AG10803 (cell line): ENCODE data around the gene RASSF10.

Experiments
- DNase-seq: peaks from one replicate; pipeline ENCODE4 v3.0.0; 2010; ENCODE audit warnings: low read depth
- H3K4me3 ChIP-seq: 2 replicates; pipeline ENCODE4 v1.5.1; 2011; ENCODE audit warnings: mild to moderate bottlenecking, low read length, control low read depth
- CTCF ChIP-seq: conservative IDR thresholded peaks from 2 replicates; pipeline ENCODE4 v1.5.1; 2011; ENCODE audit warnings: mild to moderate bottlenecking, low read length, control low read depth, inconsistent platforms

The RASSF10 gene

DNA sequence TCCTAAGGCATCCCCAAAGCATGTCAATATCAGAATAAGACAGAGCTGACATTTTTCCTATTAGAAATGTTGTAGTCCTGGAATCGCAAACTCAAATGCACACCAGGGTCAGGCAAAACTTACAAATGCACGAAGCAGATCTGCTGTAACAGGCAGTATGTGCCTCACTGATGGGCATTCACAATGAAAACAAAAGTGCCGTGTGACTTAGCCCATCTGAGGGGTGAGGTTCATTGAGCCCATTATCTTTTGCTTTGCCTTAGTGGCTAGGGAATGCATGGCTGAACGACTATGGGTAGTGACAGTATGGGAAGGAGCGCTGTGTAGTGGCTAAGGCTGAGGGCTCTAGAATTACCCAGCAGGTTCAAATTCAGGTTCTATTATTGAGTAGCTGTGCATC lies 43.1 kb upstream of the RASSF10 start:
- TF ChIP-seq CTCF: no peak
- no peak for DNase-seq
- H3K4me3 ChIP-seq: no peak overlapping the region

- H3K4me3 ChIP-seq: no peak overlapping the region
- no peak for TF ChIP-seq CTCF
- DNase-seq: no peak
Observed at GRCh38 chr11:12968101-12968500, 41.0 kb upstream of the RASSF10 start.

- no peak for TF ChIP-seq CTCF
- no peak for DNase-seq
- no peak overlapping the region for H3K4me3 ChIP-seq
Observed at GRCh38 chr11:12968826-12969225, 40.3 kb upstream of the RASSF10 start.

DNA sequence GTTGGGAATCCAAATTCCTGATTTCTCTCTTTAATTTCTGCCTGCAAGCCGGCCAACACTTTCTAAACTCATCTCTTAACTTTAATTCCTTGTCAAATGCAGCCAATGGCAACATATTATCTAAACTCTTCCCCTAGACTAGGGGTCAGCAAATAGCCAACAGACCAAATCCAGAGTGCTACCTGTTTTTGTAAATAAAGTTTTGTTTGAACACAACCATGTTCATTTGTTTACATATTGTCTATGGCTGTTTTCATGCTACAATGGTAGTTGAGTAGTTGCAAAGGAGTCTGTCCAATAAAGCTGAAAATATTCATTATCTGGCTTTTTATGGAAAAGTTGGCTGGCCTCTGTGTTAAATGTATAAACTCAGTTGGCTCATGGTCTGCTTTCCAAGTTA lies 37.2 kb upstream of the RASSF10 start:
- TF ChIP-seq CTCF: no peak
- no peak overlapping the region for H3K4me3 ChIP-seq
- no peak for DNase-seq

DNA sequence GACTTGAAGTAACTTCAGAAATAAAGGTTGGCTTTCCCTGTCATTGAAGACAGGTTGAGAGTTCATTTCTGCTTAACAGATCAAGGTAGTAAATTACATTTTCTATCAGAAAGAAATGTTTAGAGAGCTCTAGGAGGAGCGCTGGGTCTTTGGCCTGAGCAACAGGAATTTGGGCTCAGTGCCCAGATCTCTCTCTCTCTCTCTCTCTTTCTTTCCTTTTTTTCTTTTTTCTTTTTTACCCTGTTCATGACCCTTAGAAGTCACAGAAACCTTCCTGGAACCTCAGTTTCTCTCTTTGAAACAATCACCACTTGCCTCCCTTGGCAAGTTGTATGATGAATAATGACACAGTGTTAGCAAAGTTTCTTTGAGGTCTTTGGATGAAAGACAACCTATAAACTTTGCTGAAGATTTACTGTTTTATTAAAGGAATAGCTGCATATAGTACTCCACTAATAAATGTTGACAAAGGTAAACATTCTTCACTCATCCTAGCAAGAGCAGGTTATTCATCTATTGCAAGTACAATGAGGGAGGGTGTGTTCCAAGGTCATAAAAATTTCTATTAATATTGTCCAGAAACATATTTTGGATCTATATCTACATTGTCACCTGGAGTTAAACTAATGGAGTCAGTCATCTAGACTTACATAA lies 35.5 kb upstream of the RASSF10 start:
- DNase-seq: no peak
- no peak overlapping the region for H3K4me3 ChIP-seq
- no peak for TF ChIP-seq CTCF

DNA sequence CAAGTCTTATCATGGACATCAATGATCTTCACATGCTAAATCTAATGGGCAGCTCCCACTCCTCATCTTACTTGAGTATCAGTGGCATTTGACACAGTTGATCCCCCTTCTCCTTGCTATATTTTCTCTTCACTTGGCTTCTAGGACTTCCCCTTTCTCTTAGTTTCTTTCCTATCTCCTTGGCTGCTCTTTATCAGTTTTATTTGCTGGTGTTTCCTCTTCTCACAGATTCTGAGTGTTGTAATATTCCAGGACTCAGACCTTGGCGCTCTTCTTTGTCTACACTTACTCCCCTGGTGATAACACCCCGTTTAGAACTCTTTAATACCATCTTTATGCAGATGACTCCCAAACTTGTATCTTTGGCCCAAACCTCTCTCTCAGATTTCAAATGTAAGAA lies 33.9 kb upstream of the RASSF10 start:
- no peak overlapping the region for H3K4me3 ChIP-seq
- no peak for TF ChIP-seq CTCF
- no peak for DNase-seq

DNA sequence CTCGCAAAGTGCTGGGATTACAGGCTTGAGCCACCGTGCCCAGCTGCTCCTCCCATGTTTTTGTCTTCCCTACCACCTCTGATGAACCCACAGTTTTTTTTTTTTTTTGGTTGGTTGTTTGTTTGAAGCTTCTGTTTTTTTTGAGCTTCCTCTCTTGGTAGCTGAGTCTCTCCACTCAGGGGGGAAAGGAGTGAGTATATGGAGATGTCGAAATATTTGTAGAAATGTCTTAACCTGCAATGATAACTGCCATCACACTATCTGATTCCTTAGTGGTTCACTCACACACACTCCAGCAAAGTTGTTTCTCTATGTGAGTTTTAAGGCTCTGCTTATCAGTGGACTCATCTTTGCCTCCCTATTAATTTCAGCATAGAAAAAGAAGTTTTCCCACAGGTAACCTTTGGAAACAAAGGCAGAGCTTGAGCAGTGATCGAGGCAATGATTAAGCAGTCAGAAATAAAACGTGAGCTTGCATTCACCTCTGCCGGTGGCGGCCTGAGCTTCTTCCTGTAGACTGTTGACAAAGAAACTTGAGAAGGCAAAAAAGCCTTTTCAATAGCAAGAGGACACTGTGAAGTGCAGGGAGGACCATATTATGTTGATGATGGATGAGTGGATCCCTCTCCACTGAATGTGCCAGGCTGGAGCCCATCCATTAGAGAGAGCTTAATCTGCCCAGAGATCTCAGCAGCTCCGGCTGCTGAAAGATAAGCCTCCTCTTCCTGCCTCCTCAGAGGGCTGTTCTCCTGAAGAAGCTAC lies 29.0 kb upstream of the RASSF10 start:
- no peak for DNase-seq
- no peak overlapping the region for H3K4me3 ChIP-seq
- no peak for TF ChIP-seq CTCF
